Keratinocyte (primary cell): ENCODE measurements around the gene SMURF1. TPM values are rescaled to one million over a fixed set of nuclear protein-coding genes. Genes with fewer than 3 reads are reported as not detected.

ENCODE experiments used
- DNase-seq: peaks from one replicate; pipeline ENCODE4 v3.0.0-alpha.2; 2011; ENCODE audit warnings: low read depth, missing footprints, low spot score
- FAIRE-seq: peaks from 2 replicates; lab custom pipeline; 2011; peaks lifted over from hg19 to GRCh38; lab: Jason Lieb, UNC
- H2AFZ ChIP-seq: 2 replicates; pipeline ENCODE4 v1.6.0; 2012; ENCODE audit warnings: low read length, control low read depth, inconsistent platforms; ENCODE audit not compliant: control insufficient read depth
- H3K27ac ChIP-seq: 2 replicates; pipeline ENCODE4 v1.5.1; 2011; ENCODE audit warnings: low read length; ENCODE audit not compliant: control insufficient read depth, insufficient read depth
- H3K27me3 ChIP-seq: 3 replicates; pipeline ENCODE4 v1.6.0; 2011; ENCODE audit warnings: low read length; ENCODE audit not compliant: control insufficient read depth, insufficient read depth; ENCODE audit errors: extremely low read depth
- H3K36me3 ChIP-seq, 2 experiments: 2 replicates in 1 of 2; 3 replicates in 1 of 2; pipeline ENCODE4 v1.5.1; 2011; ENCODE audit warnings: low read length in 2 of 2, mild to moderate bottlenecking in 1 of 2; ENCODE audit not compliant: control insufficient read depth in 2 of 2, insufficient read depth in 2 of 2; ENCODE audit errors: extremely low read depth in 1 of 2
- H3K4me1 ChIP-seq: 3 replicates; pipeline ENCODE4 v1.5.1; 2011; ENCODE audit warnings: low read length; ENCODE audit not compliant: control insufficient read depth, insufficient read depth; ENCODE audit errors: extremely low read depth
- H3K4me2 ChIP-seq: 3 replicates; pipeline ENCODE4 v1.6.0; 2011; ENCODE audit warnings: low read depth, low read length; ENCODE audit not compliant: control insufficient read depth, insufficient read depth; ENCODE audit errors: extremely low read depth
- H3K4me3 ChIP-seq, 3 experiments: fragments of 200-600 bp in 1 of 3; sonication (generic) in 1 of 3; 2 replicates in 2 of 3; 3 replicates in 1 of 3; pipeline ENCODE4 v1.5.1; 2011 to 2016; ENCODE audit warnings: low read length in 3 of 3, mild to moderate bottlenecking in 3 of 3, control low read depth in 2 of 3, inconsistent platforms in 1 of 3, low read depth in 1 of 3, mixed read lengths in 1 of 3, mixed run types in 1 of 3, moderate library complexity in 1 of 3; ENCODE audit not compliant: control insufficient read depth in 2 of 3, insufficient read depth in 2 of 3; ENCODE audit errors: extremely low read depth in 1 of 3
- H3K79me2 ChIP-seq: 2 replicates; pipeline ENCODE4 v1.6.0; 2012; ENCODE audit warnings: low read length; ENCODE audit not compliant: control insufficient read depth, insufficient read depth
- H3K9ac ChIP-seq: 3 replicates; pipeline ENCODE4 v1.6.0; 2011; ENCODE audit warnings: low read length; ENCODE audit not compliant: control insufficient read depth, insufficient read depth; ENCODE audit errors: extremely low read depth
- H3K9me1 ChIP-seq: 3 replicates; pipeline ENCODE4 v1.6.0; 2011; ENCODE audit warnings: low read length; ENCODE audit not compliant: control insufficient read depth, insufficient read depth; ENCODE audit errors: extremely low read depth
- H3K9me3 ChIP-seq: 2 replicates; pipeline ENCODE4 v1.5.1; 2012; ENCODE audit warnings: low read depth, low read length; ENCODE audit not compliant: control insufficient read depth
- H4K20me1 ChIP-seq: 3 replicates; pipeline ENCODE4 v1.6.0; 2011; ENCODE audit warnings: low read length; ENCODE audit not compliant: control insufficient read depth, insufficient read depth; ENCODE audit errors: extremely low read depth
- CTCF ChIP-seq, 3 experiments: IDR thresholded peaks in 1 of 3; conservative IDR thresholded peaks in 1 of 3; optimal IDR thresholded peaks in 1 of 3; 2 replicates in 2 of 3; 3 replicates in 1 of 3; pipeline versions ENCODE3 to v1.5.1; 2011; ENCODE audit warnings: low read length in 3 of 3, mild to moderate bottlenecking in 3 of 3, moderate library complexity in 2 of 3, control low read depth in 1 of 3, inconsistent platforms in 1 of 3; ENCODE audit not compliant: insufficient read depth in 2 of 3; ENCODE audit errors: extremely low read depth in 1 of 3
- EZH2 ChIP-seq: IDR thresholded peaks from one replicate; pipeline ENCODE4 v1.6.1; 2012; ENCODE audit warnings: inconsistent platforms, mild to moderate bottlenecking, low read length, moderate library complexity
- dilution Hi-C: fragments of 300-500 bp; cut with MboI; formaldehyde crosslinking; loops from one replicate; pipeline ENCODE4 v1.7.0; 2020; ENCODE audit warnings: low sequenced_read_pairs; ENCODE audit not compliant: extremely low pct_ligation_motif_present
- polyA plus RNA-seq, 5 experiments: library from polyadenylated mRNA; depleted of rRNA in 3 of 5; stranded (reverse) in 3 of 5; stranded (forward) in 1 of 5; unstranded in 1 of 5; fragments of >200 nt; gene quantifications; 1 replicate in 1 of 5; 2 replicates in 3 of 5; 3 replicates in 1 of 5; pipeline versions ENCODE4 v1.2.1 to v1.2.3, GENCODE V29; 2011 to 2012; ENCODE audit warnings: missing spikeins in 2 of 5, low read depth in 1 of 5, low replicate concordance in 1 of 5

SMURF1 gene
- polyA plus RNA-seq, 1 donor (not counting 4 experiments of a cell fraction or from before 2014, with no cell fraction given) = 22.2 TPM

GRCh38 chr7:98996150-98996552 lies 147.8 kb downstream of the SMURF1 start:
- no peak for DNase-seq
- H3K79me2 ChIP-seq = no peaks in the 10 kb centered on the region
- FAIRE-seq = no peak
- H3K36me3 ChIP-seq = peaks cover 23 to 26% of the 10 kb centered on the region in 2 experiments
- no peak for TF ChIP-seq CTCF (optimal IDR thresholded peaks at IDR 0.05 in 1 of 3, IDR thresholded peaks at IDR 0.05 in 1 of 3, conservative IDR thresholded peaks at IDR 0.05 in 1 of 3; ENCODE audit: extremely low read depth in 1 of 3, insufficient read depth in 2 of 3, low read length in 3 of 3)
- TF ChIP-seq EZH2 = no peak
- H3K9me3 ChIP-seq = no peaks in the 10 kb centered on the region
- H3K4me2 ChIP-seq = no peak overlapping the region
- no peaks in the 10 kb centered on the region for H3K9me1 ChIP-seq
- dilution Hi-C loops = no loop called here
- no peaks in the 10 kb centered on the region for H3K4me1 ChIP-seq
- no peak overlapping the region for H3K27ac ChIP-seq
- no peak overlapping the region for H2AFZ ChIP-seq
- H3K27me3 ChIP-seq = no peaks in the 10 kb centered on the region
- no peak overlapping the region for H3K4me3 ChIP-seq
- H4K20me1 ChIP-seq = no peaks in the 10 kb centered on the region
- H3K9ac ChIP-seq = no peak overlapping the region

- Histone ChIP-seq H3K27ac (no peak overlapping the region), H3K9me3 (no peaks in the 10 kb centered on the region), H3K27me3 (no peaks in the 10 kb centered on the region), H3K79me2 (no peaks in the 10 kb centered on the region), H3K9me1 (no peaks in the 10 kb centered on the region), H3K4me1 (no peaks in the 10 kb centered on the region), H3K9ac (no peak overlapping the region), H4K20me1 (no peaks in the 10 kb centered on the region), H3K4me2 (no peak overlapping the region), H3K36me3 (peaks cover 20 to 30% of the 10 kb centered on the region in 2 experiments), H3K4me3 (no peak overlapping the region), H2AFZ (no peak overlapping the region)
- dilution Hi-C loops = no loop called here
- FAIRE-seq = no peak
- TF ChIP-seq CTCF (optimal IDR thresholded peaks at IDR 0.05 in 1 of 3, IDR thresholded peaks at IDR 0.05 in 1 of 3, conservative IDR thresholded peaks at IDR 0.05 in 1 of 3; ENCODE audit: extremely low read depth in 1 of 3, insufficient read depth in 2 of 3, low read length in 3 of 3) (no peak), EZH2 (no peak)
- no peak for DNase-seq
These were observed 148.3 kb downstream of the SMURF1 start for GRCh38 chr7:98995523-98996149.
